SH-SY5Y (cell line): Measurements from ENCODE around the gene ABCB8.

Experiments
- GATA2 ChIP-seq: IDR thresholded peaks from 2 replicates; pipeline ENCODE4 v1.6.1; 2011; ENCODE audit warnings: mild to moderate bottlenecking, low read depth, low read length
- GATA3 ChIP-seq: IDR thresholded peaks from 2 replicates; pipeline ENCODE4 v1.6.1; 2011; ENCODE audit warnings: low read depth, mild to moderate bottlenecking, low read length, moderate library complexity

ABCB8 gene

DNA sequence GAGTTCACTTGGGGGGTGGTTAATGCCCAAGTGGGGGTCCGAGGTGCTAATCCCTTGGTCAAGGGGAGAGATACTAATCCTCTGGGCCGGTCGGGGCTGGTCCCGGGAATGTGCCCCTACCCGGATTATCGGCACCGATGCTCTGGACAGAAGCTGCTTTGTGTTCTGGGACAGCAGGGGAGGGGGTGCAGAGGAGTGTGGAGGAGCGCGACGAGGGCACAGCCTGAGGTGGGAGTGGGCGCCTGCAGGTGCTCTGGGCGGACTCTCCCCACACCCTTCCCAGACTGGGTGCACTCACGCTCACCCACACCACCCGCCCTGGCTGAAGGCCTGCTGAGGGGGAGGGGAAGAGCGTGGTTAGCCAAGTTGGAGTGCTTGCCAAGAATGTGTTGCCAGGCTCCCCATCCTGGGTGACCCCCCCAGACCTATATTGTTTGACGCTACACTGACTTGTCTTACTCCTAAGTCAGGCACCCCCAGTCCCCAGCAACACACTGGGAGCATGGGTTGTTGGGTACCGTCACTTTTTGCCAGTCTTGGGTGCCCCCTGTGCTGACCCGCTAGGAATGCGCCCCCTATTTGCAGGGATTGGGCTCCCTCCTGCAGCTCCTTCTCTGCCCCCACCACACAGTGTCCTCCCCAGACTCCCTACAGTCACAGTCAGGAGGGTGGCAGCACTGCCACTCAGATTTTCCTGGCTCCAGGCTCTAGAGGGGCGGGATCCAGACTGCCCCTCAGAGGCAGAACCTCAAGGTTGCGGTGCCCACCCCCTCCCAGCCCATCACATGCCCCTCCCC is 32.4 kb downstream of the ABCB8 start:
- no peak for TF ChIP-seq GATA2
- no peak for TF ChIP-seq GATA3

DNA sequence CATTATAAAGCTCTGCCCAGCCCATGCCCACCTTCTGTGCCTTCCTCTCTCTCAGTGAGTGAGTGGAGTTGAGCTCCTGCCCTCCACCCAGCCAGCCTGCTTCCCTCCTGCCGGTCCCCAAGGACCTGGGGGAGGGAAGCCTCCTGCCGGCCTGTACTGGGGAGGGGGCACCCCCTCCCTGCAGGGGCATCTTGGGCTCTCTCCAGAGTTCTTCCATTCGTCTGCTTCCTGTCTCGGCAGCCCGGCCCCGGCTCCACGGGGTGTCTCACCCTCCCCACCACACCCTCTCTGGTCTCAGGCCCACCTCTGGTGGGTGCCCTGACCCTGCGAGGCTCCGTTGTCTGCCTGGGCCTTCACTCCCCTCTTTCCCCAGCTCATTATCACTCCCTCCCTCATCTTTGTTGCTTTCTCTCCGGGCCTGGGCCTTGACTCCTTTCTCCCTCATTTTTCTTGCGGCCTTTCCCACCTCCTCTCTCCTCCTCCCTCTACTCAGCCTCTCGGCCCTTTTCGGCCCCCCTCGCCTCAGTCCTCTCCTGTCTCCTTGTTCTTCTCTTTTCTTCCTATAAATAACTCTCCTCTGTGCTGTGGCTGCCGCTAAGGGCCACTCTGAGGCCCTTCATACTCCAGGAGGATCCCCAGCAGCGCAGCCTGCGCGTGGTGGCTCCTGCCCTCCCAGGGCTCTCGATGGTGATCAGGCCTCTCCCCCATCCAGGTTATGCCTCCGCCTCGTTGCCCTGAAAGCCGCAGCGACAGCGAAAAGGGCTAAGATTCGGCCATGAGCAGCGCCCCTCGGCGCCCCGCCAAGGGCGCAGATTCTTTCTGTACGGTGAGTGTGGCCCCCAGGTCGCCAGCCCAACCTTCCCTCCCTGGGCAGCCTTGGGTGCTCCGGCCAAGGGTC is 33.2 kb downstream of the ABCB8 start:
- no peak for TF ChIP-seq GATA3
- TF ChIP-seq GATA2, result no peak

DNA sequence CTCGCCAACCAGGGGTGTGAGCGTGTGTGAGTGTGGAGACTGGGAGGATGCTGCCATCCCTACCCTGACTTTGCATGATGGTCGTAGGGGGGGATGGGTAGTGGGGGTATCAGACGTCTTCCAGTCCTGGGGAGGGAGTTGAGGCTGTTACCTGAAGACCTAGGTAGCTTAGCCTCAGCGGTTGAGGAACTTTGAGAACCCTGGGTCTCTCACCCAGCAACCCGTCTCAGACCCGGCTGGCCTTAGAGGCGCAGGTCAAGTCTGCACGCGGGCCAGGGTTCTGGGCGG is 33.8 kb downstream of the ABCB8 start:
- no peak for TF ChIP-seq GATA2
- no peak for TF ChIP-seq GATA3

DNA sequence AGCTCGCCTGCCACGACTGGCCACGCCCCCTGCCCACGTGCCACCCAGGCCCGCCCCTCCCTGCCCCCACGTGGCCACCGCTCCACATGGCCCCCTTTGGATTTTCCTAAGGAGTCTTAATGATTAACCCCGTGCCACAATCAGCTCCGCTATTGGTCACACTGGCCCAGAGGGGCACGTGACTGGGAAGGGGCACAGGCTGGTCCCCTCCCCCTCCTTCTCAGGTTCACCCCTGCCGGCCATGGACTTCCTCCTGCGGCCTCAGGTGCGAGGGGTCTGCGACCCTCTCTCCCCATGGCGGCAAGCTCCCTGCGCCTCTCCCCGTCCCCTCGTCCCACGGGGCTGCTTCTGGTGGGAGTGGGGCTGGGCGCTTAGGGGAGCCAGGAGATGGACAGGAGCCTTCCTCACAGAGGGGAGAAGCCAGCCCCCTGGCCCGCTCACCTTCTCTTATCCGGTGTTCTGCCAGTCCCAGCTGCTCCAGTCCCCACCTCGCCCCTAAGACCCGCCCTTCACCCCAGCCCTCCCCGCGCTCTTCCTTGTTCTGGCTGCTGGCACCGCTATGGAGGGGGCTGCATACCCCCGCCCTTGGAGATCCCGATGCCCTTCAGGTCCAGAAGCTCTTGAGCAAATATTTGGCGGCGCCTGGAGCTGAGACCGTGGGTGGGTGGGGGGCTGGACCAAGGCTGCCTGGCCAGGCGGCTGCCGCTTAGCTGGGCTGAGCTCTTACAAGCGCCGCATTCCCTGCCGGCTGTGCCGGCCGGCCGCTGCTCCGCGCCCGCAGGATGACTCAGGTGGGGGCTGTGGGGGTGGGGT is 34.4 kb downstream of the ABCB8 start:
- TF ChIP-seq GATA3 (no peak), GATA2 (no peak)

DNA sequence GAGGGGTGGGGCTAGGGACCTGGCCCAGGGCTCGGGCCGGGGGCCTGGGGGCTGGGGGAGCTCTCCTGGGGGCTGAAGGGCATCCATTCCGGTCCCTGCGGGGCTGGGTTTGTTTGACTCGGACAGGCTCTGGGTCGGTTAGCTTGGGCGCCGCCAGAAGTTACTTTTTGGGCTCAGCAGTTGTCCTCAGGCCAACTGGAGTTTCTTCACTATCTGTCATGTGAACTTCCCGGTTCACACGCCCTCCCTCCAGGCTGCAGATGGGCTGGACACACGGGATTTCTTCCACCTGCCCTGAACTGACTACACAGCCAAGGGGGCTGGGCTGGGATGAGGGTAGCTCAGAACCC is 34.9 kb downstream of the ABCB8 start:
- no peak for TF ChIP-seq GATA2
- no peak for TF ChIP-seq GATA3

DNA sequence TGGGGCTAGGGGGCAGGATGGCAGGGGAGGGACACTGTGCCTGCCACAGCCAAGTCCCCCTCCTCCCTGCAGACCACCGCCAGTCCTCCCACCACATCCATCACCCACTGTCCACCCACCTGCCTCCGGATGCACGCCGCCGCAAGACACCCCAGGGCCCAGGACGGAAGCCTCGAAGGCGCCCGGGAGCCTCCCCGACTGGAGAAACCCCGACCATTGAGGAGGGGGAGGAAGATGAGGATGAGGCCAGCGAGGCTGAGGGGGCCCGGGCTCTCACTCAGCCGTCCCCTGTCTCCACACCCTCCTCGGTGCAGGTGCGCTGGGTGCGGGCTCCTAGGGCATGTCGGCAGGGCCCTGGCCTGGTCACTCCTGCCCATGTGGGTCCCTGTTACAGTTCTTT is 36.2 kb downstream of the ABCB8 start:
- no peak for TF ChIP-seq GATA3
- no peak for TF ChIP-seq GATA2

DNA sequence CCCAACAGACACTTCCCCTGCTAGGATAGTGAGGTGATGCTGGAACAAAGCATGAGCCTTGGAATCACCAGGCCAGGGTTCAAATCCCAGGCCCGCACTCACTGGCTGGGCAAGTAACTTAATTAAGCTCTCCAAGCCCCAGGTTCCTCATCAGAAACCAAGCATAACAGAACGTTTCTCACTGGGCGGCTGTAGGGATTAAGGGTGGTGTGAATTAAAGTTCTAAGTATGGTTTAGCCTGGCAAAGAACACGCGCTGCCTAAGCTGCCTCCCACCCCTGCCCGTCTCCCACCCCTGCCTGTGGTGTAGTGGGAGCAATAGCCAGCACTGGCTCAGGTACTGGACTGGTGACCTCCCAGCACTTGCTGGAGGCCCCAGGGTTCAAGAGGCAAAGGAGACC is 36.7 kb downstream of the ABCB8 start:
- TF ChIP-seq GATA2 (no peak), GATA3 (no peak)

- TF ChIP-seq GATA3 (no peak), GATA2 (no peak)
Observed at GRCh38 chr7:151065516-151065915, 37.3 kb downstream of the ABCB8 start.

GRCh38 chr7:151066273-151066974 is 38.2 kb downstream of the ABCB8 start:
- no peak for TF ChIP-seq GATA2
- TF ChIP-seq GATA3, result no peak

DNA sequence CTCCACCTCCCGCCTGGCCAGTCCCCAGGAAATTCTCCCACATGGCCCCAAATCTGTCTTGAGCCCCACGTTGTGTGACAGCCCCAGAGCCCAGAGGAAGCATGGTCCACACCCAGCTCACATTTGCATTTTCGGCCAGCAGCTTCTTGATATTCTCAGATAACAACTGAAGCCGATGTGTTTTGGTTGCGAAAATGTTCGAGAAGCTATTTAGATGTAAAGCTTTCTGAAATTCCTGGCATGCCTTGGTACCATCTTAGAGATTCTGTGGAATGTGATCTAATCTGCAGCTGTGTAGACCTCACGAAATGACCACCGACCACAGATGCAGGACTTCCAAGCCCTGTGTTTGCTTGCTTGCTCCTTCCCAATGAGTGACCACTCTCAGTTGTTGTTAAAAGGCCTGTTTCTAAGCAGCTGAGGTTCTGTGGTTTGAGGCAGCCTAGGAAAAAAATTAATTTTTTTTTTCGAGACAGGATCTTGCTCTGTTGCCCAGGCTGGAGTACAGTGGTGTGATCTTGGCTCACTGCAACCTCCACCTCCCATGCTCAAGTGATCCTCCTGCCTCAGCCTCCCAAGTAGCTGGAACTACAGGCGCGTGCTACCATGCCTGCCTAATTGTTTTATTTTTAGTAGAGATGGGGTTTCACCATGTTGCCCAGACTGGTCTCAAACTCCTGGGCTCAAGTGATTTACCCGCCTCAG is 40.0 kb downstream of the ABCB8 start:
- no peak for TF ChIP-seq GATA3
- no peak for TF ChIP-seq GATA2

GRCh38 chr7:151069841-151070573 is 41.8 kb downstream of the ABCB8 start:
- TF ChIP-seq GATA2 (no peak), GATA3 (no peak)

- TF ChIP-seq GATA2 (no peak), GATA3 (no peak)
Observed at GRCh38 chr7:151070574-151070960, 42.3 kb downstream of the ABCB8 start.
